HG03103 (cell line): ENCODE results near the gene TIPARP.
A peak's percentile ranks its signal among the peaks of the same experiment; 100 is the strongest.
"Not testable (repeated sequence)": the region's sequence is repeated elsewhere in the genome, so short reads cannot be mapped to it uniquely, and the experiment has no call there.

Experiments
- ATAC-seq: cut with Tn5 transposase; IDR thresholded peaks from one replicate; pipeline ENCODE4 v1.9.1; 2021; ENCODE audit warnings: low read depth; ENCODE audit not compliant: unreplicated experiment

Gene TIPARP

DNA sequence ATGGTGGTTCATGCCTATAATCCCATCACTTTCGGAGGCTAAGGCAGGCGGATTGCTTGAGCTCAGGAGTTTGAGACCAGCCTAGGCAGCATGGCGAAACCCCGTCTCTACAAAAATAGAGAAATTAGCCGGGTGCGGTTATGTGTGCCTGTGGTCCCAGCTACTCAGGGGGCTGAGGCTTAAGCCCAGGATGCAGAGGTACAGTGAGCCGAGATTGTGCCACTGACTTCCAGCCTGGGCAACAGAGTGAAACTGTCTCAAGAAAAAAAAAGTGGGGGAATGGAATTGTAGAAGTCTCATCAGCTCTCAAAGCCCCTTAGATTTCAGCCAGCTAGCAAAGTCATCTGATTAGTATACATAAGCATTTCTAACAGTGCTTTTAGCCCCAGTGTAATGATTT, 33.2 kb downstream of the TIPARP start:
- ATAC-seq, result no peak

- ATAC-seq, result no peak
These were observed 36.0 kb downstream of the TIPARP start for GRCh38 chr3:156710429-156710828.

DNA sequence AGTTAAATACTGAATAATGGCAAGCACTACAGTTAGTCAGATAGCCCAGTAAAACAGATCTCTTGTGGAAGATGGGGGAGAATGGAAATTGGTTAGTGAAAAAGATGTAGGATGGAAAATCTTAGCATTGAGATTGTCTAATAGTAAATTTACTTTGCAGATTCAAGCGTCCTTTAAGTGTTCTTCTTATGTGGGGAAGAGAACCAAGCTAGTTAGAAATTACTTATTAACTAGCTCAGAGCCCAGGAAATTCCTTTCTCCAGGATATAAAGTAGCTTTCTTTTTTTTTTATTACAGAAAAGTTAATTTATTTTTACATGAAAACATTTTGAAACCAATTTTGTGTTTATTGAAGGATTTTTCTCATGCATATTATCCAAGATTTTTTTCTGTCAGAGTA, 36.7 kb downstream of the TIPARP start:
- ATAC-seq, result no peak

DNA sequence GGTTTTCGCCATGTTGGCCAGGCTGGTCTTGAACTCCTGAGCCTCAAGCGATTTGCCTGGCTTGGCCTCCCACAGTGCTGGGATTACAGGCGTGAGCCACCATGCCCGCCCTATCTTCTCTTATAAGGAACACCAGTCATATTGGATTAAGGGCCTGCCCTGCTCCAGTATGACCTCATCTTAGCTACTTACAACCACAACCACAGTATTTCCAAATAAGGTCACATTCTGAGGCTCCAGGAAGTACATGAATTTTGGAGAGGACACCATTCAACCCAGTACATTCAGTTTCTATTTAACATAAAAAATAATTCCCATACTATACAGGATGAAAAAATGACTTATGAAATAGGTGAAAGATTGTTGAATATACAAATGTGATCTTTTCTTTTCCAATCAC, 37.6 kb downstream of the TIPARP start:
- ATAC-seq, result not testable (repeated sequence)

GRCh38 chr3:156716105-156716862, 41.9 kb downstream of the TIPARP start:
- no peak for ATAC-seq

- ATAC-seq, result no peak
These were observed 44.4 kb downstream of the TIPARP start for GRCh38 chr3:156718622-156719306.

DNA sequence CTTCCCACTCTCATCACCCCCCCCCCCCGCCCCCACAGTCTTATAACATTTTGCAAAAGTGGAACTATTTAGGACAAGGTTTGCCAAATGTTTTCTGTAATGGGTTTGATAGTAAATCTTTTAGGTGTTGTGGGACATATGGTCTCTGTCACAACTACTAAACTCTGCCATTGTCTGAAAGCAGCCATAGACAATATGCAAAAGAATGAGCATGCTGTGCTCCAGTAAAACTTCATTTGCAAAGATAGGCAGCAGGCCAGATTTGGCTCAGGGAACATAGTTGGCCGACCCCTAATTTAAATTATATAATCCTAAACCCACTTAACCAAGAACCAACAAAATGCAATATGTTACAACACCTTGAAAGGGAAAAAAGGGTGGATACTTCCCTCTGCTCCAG, 46.4 kb downstream of the TIPARP start:
- ATAC-seq, result no peak

- no peak for ATAC-seq
These were observed 47.6 kb downstream of the TIPARP start for GRCh38 chr3:156721687-156722618.

GRCh38 chr3:156723182-156723619, 48.8 kb downstream of the TIPARP start:
- ATAC-seq, result no peak

- no peak for ATAC-seq
These were observed 51.3 kb downstream of the TIPARP start for GRCh38 chr3:156725682-156726081.

DNA sequence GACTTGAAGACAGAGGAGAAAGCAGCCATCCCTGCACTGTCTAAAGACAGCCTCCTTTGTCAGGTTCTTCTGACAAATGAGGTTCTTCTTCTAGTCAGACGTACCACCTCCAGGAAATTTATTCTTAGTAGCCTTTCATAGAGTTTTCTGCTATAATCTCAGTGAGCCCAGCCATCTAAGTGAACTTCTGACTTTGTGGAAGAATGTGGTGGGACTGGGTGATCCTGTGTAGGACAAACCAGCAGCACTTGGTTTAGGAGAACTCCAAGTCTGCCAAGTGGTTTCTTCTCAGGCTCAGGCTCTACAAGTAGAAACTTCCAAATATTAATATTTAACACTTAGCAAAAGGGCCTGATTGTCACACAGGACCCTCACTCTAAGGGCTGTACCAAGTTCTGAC, 52.1 kb downstream of the TIPARP start:
- ATAC-seq, result no peak

GRCh38 chr3:156727519-156728205, 53.3 kb downstream of the TIPARP start:
- ATAC-seq, result peak; percentile 88

GRCh38 chr3:156728267-156728985, 54.0 kb downstream of the TIPARP start:
- no peak for ATAC-seq

DNA sequence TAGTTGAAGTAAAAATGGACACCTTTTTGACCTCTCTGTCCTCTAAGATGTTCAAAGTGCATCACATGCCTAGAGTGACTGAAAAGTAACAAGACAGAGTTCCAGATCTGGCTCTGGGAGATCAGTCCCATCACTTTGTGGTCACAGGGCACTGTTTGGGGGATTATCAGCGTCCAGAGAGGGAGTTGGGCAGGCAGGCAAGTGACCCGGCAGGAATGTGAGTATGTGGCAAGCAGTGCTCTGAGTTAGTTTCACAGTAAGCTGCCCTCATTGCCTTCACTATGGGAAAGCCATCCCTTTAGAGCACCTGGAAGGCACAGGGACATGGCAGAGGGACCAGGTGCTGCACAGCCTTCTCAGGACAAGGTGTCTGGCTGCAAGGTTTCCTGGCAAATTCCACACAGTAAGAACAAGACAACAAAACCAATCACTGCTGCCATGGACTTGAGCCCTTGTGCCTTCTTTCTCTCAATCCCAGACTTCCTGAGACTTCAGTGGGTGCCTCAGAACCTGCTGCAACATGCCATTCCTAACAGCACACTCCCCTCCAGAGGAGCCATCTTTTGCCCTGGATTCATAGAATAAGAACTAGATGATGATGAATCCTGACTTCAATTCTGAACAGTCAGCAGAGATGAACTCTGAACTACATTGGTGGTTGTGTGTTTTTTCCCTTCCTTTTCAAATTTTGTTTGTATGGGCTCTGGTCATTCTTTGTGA, 55.2 kb downstream of the TIPARP start:
- ATAC-seq, result no peak

DNA sequence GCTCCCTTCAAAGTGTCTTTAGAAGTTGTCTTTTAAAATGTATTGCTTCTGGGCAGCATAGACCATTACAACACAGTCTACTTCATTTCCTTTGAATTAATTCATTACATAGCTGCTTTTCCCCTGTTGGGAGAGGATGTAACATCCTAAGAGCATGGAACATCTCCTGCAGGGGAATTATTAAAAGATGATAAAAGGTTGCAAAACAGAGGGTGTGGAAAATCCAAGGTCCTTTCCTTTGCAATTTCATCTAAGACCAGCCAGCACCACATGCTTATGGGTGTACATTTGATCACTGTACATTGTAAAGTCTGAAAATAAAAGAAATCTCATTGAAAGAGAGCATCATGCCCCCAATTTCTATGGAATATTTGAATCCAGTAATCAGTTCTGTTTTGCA, 57.4 kb downstream of the TIPARP start:
- no peak for ATAC-seq

DNA sequence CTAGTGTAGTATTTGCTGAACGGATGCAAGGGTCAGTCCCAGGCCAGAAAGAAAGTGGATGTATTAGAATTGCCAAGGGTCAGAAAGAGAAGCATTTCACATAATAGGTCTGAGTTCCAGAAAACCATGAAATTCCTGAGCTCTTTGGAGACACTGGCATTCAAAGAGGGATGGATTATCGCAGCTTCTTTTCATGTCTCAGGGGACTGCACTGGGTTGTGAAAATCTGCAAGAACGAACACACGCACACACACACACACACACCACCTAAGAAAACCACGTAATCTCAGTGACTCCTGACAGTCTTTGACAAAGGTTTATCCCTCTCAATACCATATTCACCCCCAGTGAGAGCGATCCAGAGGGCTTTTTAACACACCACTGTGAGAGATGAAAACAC, 57.9 kb downstream of the TIPARP start:
- no peak for ATAC-seq

- no peak for ATAC-seq
These were observed 58.5 kb downstream of the TIPARP start for GRCh38 chr3:156732715-156733421.

GRCh38 chr3:156734661-156735060, 60.3 kb downstream of the TIPARP start:
- ATAC-seq, result not testable (repeated sequence)

DNA sequence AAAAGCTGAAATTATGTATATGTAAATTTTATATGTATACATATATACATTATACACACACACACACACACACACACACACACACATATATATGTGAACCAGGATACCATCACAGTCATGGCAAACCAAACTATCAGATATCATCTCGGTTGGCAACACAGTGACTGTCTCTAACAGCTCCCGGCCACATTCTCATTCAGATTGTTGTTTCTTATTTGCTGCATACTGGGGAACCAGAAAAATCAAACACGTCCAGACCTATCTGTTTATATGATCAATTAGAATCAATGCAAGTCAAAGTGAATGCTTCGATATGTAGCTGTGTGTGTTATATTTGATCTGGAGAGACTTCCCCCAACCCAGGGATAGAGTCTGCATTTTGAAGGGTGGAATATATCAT, 61.1 kb downstream of the TIPARP start:
- ATAC-seq, result no peak
